ENCODE data around the gene PEAK1. TPM values are rescaled to one million over a fixed set of nuclear protein-coding genes. Genes with fewer than 3 reads are reported as not detected.

PEAK1 gene
- total and polyA plus RNA-seq, 9 of the 15 experiments (the other 6 are each of a cell fraction or from before 2014, with no cell fraction given) = 0.99 to 22.4 (median 10.8) TPM

DNA sequence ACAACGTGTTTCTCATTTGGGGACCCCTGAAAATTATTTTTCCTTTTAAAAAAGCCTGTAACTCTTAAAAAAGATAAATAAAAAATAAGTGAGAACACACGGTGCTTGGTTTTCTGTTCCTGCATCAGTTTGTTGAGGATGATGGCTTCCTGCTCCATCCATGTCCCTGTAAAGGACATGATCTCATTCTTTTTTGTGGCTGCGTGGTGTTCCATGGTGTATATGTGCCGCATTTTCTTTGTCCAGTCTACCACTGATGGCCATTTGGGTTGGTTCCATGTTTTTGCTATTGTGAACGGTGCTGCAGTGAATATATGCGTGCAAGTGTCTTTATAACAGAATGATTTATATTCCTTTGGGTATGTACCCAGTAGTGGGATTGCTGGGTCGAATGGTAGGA, 351.3 kb downstream of the PEAK1 start:
- no peak overlapping the region for H2AFZ ChIP-seq (ENCODE audit: low read depth, low read length)
- DNase-seq (ENCODE audit: extremely low read depth in 1 of 4, low spot score in 3 of 4) = no peak
- WGBS (ENCODE audit: insufficient coverage, low coverage, missing lambda C conversion rate) = 83% methylated on average over 7 of the region's 7 CpGs
- peaks cover 5% of the 10 kb centered on the region for H3K9me1 ChIP-seq (ENCODE audit: control insufficient read depth, insufficient read depth, low read length)
- no peak for ATAC-seq
- BruUV-seq (replicated peaks) = no TSS peak
- H3K27me3 ChIP-seq (ENCODE audit: control insufficient read depth in 2 of 2, insufficient read depth in 2 of 2, low read length in 2 of 2) = peaks cover 0 to 5% of the 10 kb centered on the region in 2 experiments; a peak in 1 of 5 replicates
- no peak overlapping the region for H3K4me2 ChIP-seq (ENCODE audit: insufficient read depth, low read length)
- H3K9ac ChIP-seq (ENCODE audit: insufficient read depth in 1 of 2, low read depth in 2 of 2, low read length in 2 of 2) = no peak overlapping the region
- TF ChIP-seq IFI16 (CRISPR knock-in tag; IDR thresholded peaks at IDR 0.05) (no peak), ZNF146 (CRISPR knock-in tag; IDR thresholded peaks at IDR 0.05; ENCODE audit: unreplicated experiment) (peak; percentile 53)
- POLR2A ChIA-PET = interaction anchor here (0.6 to 2.2 kb wide), 2 partner anchors 10 to 13 kb away, joined by 3 to 8 read pairs; no protein-coding TSS in a partner anchor
- peaks cover 16 to 47% of the 10 kb centered on the region in 2 experiments for H3K4me1 ChIP-seq (replicated peaks in 1 of 2; ENCODE audit: control insufficient read depth in 2 of 2, insufficient read depth in 2 of 2, low read length in 2 of 2)
- peaks cover 51% of the 10 kb centered on the region for H3K79me2 ChIP-seq (ENCODE audit: control insufficient read depth, insufficient read depth, low read length)
- CTCF ChIA-PET (ENCODE audit: low intra/inter-chr PET ratio) = no interaction called here
- 0 out of 2 replicates have a peak, but pooled peaks cover 9% of the 10 kb centered on the region for H4K20me1 ChIP-seq (replicated peaks; ENCODE audit: control insufficient read depth, insufficient read depth, low read length)
- H3K36me3 ChIP-seq (ENCODE audit: control insufficient read depth, insufficient read depth, low read length) = peaks cover 10% of the 10 kb centered on the region; the same call in 1 of the 3 replicates
- no peak overlapping the region for H3K4me3 ChIP-seq
- no peaks in the 10 kb centered on the region for H3K9me3 ChIP-seq (replicated peaks; ENCODE audit: control insufficient read depth, insufficient read depth, low read depth, low read length)
- H3K27ac ChIP-seq (ENCODE audit: extremely low read depth, low read depth, low read length) = no peak overlapping the region
- FAIRE-seq = no peak
- in situ Hi-C loops (cut with MboI) = no loop called here
- intact Hi-C loops (cut with micrococcal nuclease) = no loop called here

DNA sequence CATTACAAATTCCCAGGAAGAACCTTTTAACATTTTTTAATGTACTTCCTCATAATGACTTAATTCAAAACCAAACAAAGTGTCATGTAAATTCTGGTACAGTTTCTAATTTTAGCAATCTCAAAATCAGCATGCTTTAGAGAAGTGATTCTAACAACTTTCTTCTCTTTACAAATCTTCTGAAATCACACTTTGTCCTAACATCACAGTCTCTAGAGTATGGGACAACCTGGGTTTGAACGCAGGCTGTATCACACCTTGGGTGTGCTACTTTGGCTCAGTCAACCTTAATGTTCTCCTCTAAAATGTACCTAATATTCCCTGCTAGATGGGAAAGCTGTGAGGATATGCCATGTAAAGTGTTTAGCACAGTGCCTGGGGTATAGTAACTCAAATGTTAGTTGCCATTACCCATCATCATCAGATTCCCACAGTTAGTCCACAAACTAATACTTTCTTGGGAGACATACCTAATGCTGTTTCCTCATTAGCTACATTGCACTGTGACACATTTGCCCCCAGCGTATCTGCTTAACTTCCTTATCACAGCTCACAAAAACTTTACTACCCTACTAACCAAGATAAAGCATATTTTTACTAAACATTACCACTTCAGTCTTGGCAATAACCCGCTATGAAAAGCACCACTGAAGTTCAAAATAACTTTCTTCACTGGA, 352.1 kb downstream of the PEAK1 start:
- H3K9me1 ChIP-seq (ENCODE audit: control insufficient read depth, insufficient read depth, low read length) = peaks cover 5% of the 10 kb centered on the region
- no peak overlapping the region for H3K27ac ChIP-seq (ENCODE audit: extremely low read depth, low read depth, low read length)
- H3K27me3 ChIP-seq (ENCODE audit: control insufficient read depth in 2 of 2, insufficient read depth in 2 of 2, low read length in 2 of 2) = no peaks in the 10 kb centered on the region
- H3K4me1 ChIP-seq (replicated peaks in 1 of 2; ENCODE audit: control insufficient read depth in 2 of 2, insufficient read depth in 2 of 2, low read length in 2 of 2) = peaks cover 16 to 47% of the 10 kb centered on the region in 2 experiments
- ChIA-PET CTCF (ENCODE audit: low intra/inter-chr PET ratio) (no interaction called here), POLR2A (interaction anchor here (0.6 to 2.2 kb wide), 4 partner anchors 9 to 22 kb away, joined by 3 to 8 read pairs (median 3); no protein-coding TSS in a partner anchor)
- 0 out of 2 replicates have a peak, but pooled peaks cover 9% of the 10 kb centered on the region for H4K20me1 ChIP-seq (replicated peaks; ENCODE audit: control insufficient read depth, insufficient read depth, low read length)
- BruUV-seq (replicated peaks) = no TSS peak
- no peak for DNase-seq (ENCODE audit: extremely low read depth in 1 of 4, low spot score in 3 of 4)
- H3K4me2 ChIP-seq (ENCODE audit: insufficient read depth, low read length) = peak overlapping the region; percentile 8; the same call in 1 of the 2 replicates
- WGBS (ENCODE audit: insufficient coverage, low coverage, missing lambda C conversion rate) = 19% methylated on average over 3 of the region's 3 CpGs
- FAIRE-seq = peak; percentile 15
- no peak for ATAC-seq
- peaks cover 10% of the 10 kb centered on the region; the same call in 1 of the 3 replicates for H3K36me3 ChIP-seq (ENCODE audit: control insufficient read depth, insufficient read depth, low read length)
- in situ Hi-C loops (cut with MboI) = no loop called here
- H3K4me3 ChIP-seq = no peak overlapping the region
- no peaks in the 10 kb centered on the region for H3K9me3 ChIP-seq (replicated peaks; ENCODE audit: control insufficient read depth, insufficient read depth, low read depth, low read length)
- peaks cover 56% of the 10 kb centered on the region for H3K79me2 ChIP-seq (ENCODE audit: control insufficient read depth, insufficient read depth, low read length)
- TF ChIP-seq, protein P1, sequence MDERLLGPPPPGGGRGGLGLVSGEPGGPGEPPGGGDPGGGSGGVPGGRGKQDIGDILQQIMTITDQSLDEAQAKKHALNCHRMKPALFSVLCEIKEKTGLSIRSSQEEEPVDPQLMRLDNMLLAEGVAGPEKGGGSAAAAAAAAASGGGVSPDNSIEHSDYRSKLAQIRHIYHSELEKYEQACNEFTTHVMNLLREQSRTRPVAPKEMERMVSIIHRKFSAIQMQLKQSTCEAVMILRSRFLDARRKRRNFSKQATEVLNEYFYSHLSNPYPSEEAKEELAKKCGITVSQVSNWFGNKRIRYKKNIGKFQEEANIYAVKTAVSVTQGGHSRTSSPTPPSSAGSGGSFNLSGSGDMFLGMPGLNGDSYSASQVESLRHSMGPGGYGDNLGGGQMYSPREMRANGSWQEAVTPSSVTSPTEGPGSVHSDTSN (CRISPR knock-in tag; IDR thresholded peaks at IDR 0.05; ENCODE audit: low read depth) = no peak
- TF ChIP-seq, protein P1 (tag; conservative IDR thresholded peaks at IDR 0.05; ENCODE audit: low read depth) = 0 out of 2 replicates have a peak, but pooled peaks have one; percentile 2
- TF ChIP-seq, protein P2, sequence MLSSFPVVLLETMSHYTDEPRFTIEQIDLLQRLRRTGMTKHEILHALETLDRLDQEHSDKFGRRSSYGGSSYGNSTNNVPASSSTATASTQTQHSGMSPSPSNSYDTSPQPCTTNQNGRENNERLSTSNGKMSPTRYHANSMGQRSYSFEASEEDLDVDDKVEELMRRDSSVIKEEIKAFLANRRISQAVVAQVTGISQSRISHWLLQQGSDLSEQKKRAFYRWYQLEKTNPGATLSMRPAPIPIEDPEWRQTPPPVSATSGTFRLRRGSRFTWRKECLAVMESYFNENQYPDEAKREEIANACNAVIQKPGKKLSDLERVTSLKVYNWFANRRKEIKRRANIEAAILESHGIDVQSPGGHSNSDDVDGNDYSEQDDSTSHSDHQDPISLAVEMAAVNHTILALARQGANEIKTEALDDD (IDR thresholded peaks at IDR 0.05) = peak; percentile 95
- TF ChIP-seq GTF2E2 (tag; IDR thresholded peaks at IDR 0.05) = 0 out of 2 replicates have a peak, but pooled peaks have one; percentile 26
- TF ChIP-seq, protein P3, sequence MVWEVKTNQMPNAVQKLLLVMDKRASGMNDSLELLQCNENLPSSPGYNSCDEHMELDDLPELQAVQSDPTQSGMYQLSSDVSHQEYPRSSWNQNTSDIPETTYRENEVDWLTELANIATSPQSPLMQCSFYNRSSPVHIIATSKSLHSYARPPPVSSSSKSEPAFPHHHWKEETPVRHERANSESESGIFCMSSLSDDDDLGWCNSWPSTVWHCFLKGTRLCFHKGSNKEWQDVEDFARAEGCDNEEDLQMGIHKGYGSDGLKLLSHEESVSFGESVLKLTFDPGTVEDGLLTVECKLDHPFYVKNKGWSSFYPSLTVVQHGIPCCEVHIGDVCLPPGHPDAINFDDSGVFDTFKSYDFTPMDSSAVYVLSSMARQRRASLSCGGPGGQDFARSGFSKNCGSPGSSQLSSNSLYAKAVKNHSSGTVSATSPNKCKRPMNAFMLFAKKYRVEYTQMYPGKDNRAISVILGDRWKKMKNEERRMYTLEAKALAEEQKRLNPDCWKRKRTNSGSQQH (CRISPR knock-in tag; IDR thresholded peaks at IDR 0.05) = no peak
- H3K9ac ChIP-seq (ENCODE audit: insufficient read depth in 1 of 2, low read depth in 2 of 2, low read length in 2 of 2) = no peak overlapping the region
- H2AFZ ChIP-seq (ENCODE audit: low read depth, low read length) = no peak overlapping the region
- intact Hi-C loops (cut with micrococcal nuclease) = no loop called here

All from K562 (cell line).